Right renal cortex interstitium (tissue), 3 donors: ENCODE measurements around the gene FMN2. TPM values are rescaled to one million over a fixed set of nuclear protein-coding genes. Genes with fewer than 3 reads are reported as not detected.

ENCODE experiments used
- DNase-seq, 3 donors: peaks; one replicate each; pipeline ENCODE4 v3.0.0-alpha.2; 2013; ENCODE audit warnings: low read depth in 3 of 3, low spot score in 2 of 3
- polyA plus RNA-seq, 3 donors: library from polyadenylated mRNA; unstranded; fragments of 120-200 nt; gene quantifications; one replicate each; pipeline ENCODE4 v1.2.1, GENCODE V29; 2013; ENCODE audit not compliant: insufficient read length in 3 of 3

Gene FMN2
- polyA plus RNA-seq = 10 to 100 TPM in 1 of 3 donors, 1 to 10 TPM in 2; 7.1 to 10.5 (median 7.9) TPM

GRCh38 chr1:240091614-240092300 lies at the start of gene FMN2:
Gene FMN2, plus strand, starts transcription at chr1:240091883. Its CDS starts 227 bp downstream, at chr1:240092110.
- no peak for DNase-seq

- DNase-seq = no peak
Measured at GRCh38 chr1:240044620-240045019, 47.1 kb upstream of the FMN2 start.

GRCh38 chr1:240046000-240046399 lies 45.7 kb upstream of the FMN2 start:
- no peak for DNase-seq

DNA sequence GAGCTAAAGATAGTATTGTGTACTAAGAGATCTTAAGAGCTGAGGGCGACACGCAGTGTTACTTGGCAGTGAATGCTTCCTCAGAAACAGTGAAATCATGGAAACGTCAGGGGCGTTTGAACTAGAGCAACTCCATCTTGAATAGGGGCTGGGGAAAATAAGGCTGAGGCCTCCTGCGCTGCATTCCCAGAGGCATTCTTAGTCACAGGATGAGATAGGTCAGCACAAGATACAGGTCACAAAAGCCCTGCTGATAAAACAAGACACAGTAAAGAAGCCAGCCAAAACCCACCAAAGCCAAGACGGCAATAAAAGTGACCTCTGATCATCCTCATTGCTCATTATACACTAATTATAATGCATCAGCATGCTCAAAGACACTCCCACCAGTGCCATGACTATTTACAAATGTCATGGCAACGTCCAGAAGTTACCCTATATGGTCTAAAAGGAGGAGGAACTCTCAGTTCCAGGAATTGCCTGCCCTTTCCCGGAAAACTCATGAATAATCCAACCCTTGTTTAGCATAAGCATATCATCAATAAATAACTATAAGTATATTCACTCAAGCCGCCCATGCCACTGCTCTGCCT lies 37.5 kb upstream of the FMN2 start:
- DNase-seq = no peak

DNA sequence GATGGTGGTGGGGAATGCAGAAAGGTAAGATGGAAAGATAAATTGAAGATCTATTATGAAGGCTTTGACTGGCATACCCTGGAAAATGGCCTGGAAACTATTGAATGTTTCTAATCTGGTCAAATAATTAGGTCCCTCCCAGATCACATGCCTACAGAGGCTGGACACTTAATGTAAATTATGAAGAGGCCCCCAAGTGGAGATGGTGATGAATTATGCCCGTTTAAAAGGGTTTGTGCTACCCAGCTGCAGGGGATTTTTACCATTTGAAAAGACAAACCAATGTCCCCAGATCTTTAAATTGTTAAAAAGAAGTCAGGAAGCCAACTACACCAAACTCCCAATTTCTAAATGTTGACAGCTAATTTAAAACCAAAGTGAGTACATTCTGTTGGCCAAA lies 35.7 kb upstream of the FMN2 start:
- no peak for DNase-seq

- DNase-seq = no peak
Measured at GRCh38 chr1:240056350-240056749, 35.3 kb upstream of the FMN2 start.

GRCh38 chr1:240058049-240058448 lies 33.6 kb upstream of the FMN2 start:
- DNase-seq = no peak

- DNase-seq = no peak
Measured at GRCh38 chr1:240068961-240069360, 22.7 kb upstream of the FMN2 start.

DNA sequence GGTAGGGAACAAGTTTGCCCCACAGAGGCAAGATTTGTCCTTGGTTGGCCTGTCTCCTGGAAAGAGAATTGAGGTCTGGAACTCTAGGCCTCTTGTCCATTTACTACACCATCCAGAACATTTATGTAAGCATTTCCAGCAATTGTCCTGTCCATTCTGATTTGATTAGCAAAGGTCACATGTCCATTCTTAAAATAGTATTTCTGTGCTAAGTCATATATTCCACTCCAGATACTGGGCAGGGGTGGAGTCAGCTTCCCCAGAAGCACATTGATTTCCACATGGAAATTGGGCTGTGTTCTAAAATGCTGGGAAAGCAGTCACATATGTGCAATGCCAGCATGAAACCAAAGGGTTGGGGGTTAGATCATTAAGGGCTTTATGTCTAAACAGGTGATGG lies 21.5 kb upstream of the FMN2 start:
- DNase-seq = no peak

DNA sequence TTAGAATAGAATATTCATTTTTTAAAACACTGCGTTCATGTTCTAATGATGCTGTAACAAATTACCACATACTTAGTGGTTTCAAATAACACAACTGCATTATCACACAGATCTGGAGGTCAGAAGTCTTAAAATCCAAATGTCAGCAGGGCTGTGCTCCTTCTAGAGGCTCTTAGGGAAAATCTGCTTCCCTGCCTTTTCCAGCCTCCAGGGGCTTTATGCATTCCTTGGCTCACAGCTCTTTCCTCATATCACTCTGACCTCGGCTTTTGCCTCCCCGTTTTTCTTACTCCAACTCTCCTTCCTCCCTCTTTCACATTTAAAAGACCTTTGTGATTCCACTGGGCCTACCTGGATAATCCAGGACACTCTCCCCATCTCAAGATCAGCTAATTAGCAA lies 18.6 kb upstream of the FMN2 start:
- no peak for DNase-seq

DNA sequence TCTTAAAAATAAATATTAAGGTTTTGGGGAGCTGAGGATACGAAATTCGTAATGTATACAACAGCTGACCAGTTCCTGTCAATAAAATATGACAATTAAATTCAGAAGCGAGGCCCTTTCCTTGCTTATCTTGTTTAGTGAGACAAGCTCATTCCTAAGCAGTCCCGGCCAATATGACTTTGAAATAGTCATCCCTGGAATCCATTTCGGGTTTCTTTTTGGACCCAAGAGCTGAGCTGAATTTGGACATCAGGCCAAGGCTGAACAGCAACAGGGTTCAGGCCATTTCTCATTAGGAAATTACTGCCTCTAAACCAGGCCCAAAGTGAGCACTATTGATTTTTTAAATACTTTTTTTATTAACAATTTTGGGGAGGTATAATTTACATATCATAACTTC lies 17.3 kb upstream of the FMN2 start:
- no peak for DNase-seq

- no peak for DNase-seq
Measured at GRCh38 chr1:240074908-240075307, 16.8 kb upstream of the FMN2 start.

GRCh38 chr1:240084337-240084736 lies 7.3 kb upstream of the FMN2 start:
- no peak for DNase-seq

DNA sequence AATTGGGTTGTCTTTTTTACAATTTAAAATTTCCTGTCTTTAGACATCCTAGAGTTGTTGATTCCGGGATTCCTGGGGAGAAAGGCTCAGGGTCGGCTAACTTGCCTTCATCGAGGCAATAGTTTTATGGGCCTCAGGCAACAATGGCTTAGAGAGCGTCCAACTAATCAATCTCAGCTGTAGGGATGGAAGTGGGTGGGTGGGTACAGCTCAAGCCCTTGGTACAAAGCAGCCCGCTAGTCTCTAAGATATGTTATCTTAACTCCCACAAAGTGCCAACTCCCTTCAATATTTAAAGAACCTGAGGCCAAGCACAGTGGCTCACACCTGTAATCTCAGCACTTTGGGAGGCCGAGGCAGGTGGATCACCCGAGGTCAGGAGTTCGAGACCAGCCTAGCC lies 6.9 kb upstream of the FMN2 start:
- DNase-seq = no peak

DNA sequence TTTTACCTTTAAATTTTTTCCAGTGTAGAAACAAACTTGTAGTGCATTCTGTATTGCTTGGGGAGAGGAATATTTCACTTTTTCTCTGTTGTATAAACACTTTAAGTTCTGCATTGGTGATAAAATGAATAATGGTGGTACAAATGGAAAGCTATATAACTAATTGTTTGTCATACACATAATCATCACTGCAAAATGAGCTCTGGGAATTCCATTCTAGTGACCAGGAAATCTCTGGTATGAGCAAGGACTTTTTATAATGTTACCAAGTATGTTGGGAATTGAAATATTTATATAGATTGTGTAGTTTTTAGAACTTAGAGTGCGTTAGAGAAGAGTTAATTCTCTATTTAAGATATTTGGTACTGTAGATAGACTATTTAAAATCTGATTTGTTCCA lies 5.0 kb upstream of the FMN2 start:
- no peak for DNase-seq

DNA sequence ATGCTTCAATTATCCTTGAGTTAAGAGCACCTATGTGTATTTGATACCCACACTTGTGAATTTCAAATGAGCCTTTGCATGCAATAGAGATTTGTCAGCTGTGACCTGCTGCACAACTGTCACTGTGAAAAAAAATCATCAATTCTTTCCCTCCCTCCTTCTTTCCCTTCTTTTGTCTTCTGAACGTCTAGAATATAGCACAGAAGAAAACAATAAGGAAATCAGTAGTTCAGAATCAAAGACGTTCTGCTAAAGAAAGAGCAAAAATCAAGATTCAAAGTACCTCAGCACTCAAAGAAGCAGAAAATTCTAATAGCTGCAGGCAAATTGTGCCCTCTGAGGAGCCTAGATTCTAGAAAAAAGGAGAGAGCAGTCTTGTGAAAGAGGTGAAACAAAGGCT lies 1.7 kb upstream of the FMN2 start:
- no peak for DNase-seq

DNA sequence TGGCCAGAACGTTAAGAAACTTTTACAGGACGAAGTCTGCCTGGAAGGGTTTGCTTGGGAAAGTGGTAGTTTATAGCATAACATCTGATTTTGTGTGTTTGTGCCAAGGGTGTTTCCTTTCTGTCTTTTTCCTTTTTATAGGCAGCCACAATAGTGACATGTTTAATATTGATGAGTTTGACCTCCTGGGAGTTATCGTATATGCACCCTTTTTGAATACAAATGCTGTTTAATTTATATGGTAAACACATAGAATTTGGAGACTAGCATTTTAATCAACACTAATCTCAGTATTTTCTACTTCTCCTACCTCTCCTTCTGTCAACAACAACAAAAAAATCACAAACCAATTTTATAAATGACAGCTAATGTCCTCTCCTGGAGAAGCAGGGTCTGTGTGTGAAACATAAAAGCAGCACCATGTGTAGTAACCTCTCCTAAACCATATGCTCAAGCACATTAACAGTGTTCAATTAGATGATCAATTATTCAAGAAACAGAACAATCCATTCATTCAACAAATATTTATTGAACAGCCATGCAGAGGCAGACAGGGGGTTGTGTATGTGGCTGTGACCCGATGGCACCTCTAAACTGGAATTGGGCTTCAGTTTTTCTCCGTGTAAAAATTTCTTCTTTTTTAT lies 604 bp upstream of the FMN2 start:
- DNase-seq = no peak

- peak in 1 of 3 donors; percentile 29 for DNase-seq
Measured at GRCh38 chr1:240092301-240093119, 827 bp downstream of the FMN2 start.

- no peak for DNase-seq
Measured at GRCh38 chr1:240093120-240093961, 1.7 kb downstream of the FMN2 start.

DNA sequence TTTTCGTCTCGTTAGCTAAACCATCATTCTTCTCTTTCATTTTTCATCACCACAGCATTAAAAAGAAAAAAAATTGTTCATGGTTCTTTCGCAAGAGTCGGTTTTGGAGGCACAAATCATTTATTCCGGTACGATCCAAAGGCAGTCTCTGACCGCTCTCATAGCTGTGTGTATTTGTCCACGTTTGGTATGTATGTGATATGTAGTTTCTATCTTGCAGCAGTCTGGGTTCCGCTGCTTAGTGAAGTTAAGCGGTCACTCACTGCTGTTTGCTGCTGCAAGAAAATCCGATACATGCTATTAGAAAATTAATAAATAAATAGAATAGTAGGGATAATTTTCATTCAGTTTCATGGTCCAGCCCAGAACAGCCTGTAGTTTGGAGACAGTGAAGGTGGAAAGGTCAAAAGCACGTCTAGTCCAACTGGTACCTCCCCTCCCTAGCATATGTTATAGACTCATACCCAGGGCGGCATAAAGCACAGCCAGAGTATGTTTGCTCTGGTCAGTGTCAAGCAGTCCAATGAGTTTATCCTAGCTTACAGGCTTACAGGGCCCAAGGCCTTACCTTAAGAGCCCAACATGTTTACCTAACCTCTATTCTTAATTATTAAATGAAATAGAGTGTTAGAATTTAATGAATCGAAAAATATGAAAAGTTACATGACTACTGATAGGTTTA lies 2.5 kb downstream of the FMN2 start:
- no peak for DNase-seq
